ENCODE data around the gene MUC4. TPM values are rescaled to one million over a fixed set of nuclear protein-coding genes. Genes with fewer than 3 reads are reported as not detected.
A peak's percentile ranks its signal among the peaks of the same experiment; 100 is the strongest.

Gene MUC4
- total RNA-seq, 1 experiment from 2014 or later = not detected

DNA sequence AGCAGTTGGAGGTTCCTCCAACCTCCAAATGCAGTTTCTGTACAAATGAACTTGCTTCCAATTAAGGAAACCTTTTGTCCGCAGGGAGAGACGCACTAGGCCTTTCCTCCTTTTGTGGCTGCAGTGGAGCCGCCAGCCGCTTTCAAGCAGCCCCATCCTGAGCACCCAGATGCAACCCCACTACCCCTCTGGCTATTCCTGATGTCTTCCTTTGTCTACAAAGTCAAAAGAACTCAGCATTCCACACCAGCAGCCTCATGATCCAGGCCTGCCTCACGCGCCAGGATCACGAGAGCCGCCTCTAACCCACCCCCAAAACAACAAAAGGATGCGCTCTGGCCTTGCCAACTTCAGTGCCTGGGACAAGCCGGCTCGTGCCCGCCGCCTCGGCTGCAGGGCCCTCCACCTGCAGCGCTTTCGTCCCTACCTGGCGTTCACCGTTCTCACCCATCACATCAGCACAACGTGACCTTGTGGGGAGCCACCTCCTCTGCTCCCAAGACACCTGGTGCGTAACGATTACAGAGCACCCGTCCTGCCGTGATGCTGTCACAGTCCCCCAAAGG, 48.2 kb upstream of the MUC4 start:
- intact Hi-C loops (cut with micrococcal nuclease) = loop anchor here (1.0 kb wide), 2 partner anchors 34 to 55 kb away; no protein-coding TSS in a partner anchor
- no peaks in the 10 kb centered on the region for H3K9me3 ChIP-seq (ENCODE audit: low read length)
- CTCF ChIA-PET = interaction anchor here (0.6 to 2.1 kb wide), 10 partner anchors 9 to 589 kb away, joined by 3 to 32 read pairs (median 4); partner anchors contain the start of gene XXYLT1
- ATAC-seq (no peak), DNase-seq (no peak)
- H3K4me1 ChIP-seq (ENCODE audit: insufficient read depth, low read length) = peaks cover 14% of the 10 kb centered on the region
- H4K20me1 ChIP-seq (ENCODE audit: low read length) = no peaks in the 10 kb centered on the region
- no peaks in the 10 kb centered on the region for H3K36me3 ChIP-seq (ENCODE audit: low read depth, low read length)
- H2AFZ ChIP-seq (ENCODE audit: low read length) = peak overlapping the region; percentile 66
- peak overlapping the region; percentile 71 for H3K4me2 ChIP-seq (ENCODE audit: low read length)
- H3K4me3 ChIP-seq (ENCODE audit: low read length) = no peak overlapping the region; the same call in 1 of the 2 replicates
- no peaks in the 10 kb centered on the region for H3K9me2 ChIP-seq (replicated peaks; ENCODE audit: low read length)
- TF ChIP-seq EZH2 (IDR thresholded peaks at IDR 0.05; ENCODE audit: low read length, unreplicated experiment) (no peak), EZH2phosphoT487 (IDR thresholded peaks at IDR 0.05; ENCODE audit: borderline replicate concordance, low read length) (no peak)
- TF ChIP-seq, protein P1, sequence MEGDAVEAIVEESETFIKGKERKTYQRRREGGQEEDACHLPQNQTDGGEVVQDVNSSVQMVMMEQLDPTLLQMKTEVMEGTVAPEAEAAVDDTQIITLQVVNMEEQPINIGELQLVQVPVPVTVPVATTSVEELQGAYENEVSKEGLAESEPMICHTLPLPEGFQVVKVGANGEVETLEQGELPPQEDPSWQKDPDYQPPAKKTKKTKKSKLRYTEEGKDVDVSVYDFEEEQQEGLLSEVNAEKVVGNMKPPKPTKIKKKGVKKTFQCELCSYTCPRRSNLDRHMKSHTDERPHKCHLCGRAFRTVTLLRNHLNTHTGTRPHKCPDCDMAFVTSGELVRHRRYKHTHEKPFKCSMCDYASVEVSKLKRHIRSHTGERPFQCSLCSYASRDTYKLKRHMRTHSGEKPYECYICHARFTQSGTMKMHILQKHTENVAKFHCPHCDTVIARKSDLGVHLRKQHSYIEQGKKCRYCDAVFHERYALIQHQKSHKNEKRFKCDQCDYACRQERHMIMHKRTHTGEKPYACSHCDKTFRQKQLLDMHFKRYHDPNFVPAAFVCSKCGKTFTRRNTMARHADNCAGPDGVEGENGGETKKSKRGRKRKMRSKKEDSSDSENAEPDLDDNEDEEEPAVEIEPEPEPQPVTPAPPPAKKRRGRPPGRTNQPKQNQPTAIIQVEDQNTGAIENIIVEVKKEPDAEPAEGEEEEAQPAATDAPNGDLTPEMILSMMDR (conservative IDR thresholded peaks at IDR 0.05; ENCODE audit: low read depth, low read length) = no peak
- H3K79me2 ChIP-seq (ENCODE audit: low read length) = no peaks in the 10 kb centered on the region
- H3K9ac ChIP-seq (ENCODE audit: low read length) = no peak overlapping the region
- POLR2A ChIA-PET (ENCODE audit: unreplicated experiment) = interaction anchor here (0.6 to 0.9 kb wide), 2 partner anchors 34 to 84 kb away, joined by 3 to 4 read pairs; no protein-coding TSS in a partner anchor
- no peak overlapping the region for H3K27ac ChIP-seq (ENCODE audit: low read length)
- no peaks in the 10 kb centered on the region for H3F3A ChIP-seq (ENCODE audit: low read length, unreplicated experiment)
- no peaks in the 10 kb centered on the region for H3K27me3 ChIP-seq (ENCODE audit: low read length)
- no TSS peak for BruUV-seq (replicated peaks)

DNA sequence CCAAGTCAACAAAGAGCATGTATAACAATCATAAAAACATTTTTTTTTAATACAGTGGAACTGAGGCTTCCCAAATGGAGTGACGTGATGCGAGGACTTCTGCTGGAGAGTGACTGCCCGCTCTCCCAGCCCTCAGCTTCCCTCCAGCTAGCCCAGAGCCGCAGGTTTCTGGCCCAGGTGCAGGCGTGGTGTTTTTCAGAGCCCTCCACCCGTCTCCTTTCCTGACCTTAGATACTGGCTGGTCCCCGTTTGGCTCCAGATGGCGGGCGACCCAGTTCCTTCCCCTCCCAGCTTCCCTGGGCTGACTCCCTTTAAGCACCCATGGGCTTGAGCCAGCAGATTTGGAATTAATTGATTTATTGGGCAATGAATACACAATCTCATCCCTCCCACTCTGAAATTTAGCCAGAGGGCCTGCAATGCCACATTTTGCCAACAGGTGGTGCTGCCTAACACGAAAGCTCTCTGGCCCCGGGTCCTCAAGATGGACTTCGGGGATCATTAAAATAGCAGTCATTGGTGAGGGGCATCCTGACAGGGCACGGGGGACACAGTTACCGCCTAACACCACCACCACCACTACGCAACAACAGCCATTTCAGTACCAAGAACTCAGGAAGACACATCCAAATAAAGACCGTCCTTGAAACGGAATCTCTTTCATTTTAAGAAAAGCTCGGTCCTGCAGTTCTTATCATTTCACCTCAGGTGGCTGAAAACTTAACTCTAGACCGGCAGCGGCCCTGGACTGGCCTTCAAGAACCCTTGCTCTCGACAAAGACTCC, 47.5 kb upstream of the MUC4 start:
- ChIA-PET POLR2A (ENCODE audit: unreplicated experiment) (interaction anchor here (0.6 to 0.9 kb wide), 2 partner anchors 35 to 85 kb away, joined by 3 to 4 read pairs; no protein-coding TSS in a partner anchor), CTCF (interaction anchor here (0.6 to 1.2 kb wide), 9 partner anchors 9 to 588 kb away, joined by 3 to 32 read pairs (median 4); partner anchors contain the start of gene XXYLT1)
- Histone ChIP-seq H4K20me1 (ENCODE audit: low read length) (no peaks in the 10 kb centered on the region), H2AFZ (ENCODE audit: low read length) (peak overlapping the region; percentile 66), H3K27me3 (ENCODE audit: low read length) (no peaks in the 10 kb centered on the region), H3K4me3 (ENCODE audit: low read length) (no peak overlapping the region; the same call in 1 of the 2 replicates), H3K4me1 (ENCODE audit: insufficient read depth, low read length) (peaks cover 14% of the 10 kb centered on the region), H3K9ac (ENCODE audit: low read length) (no peak overlapping the region), H3K36me3 (ENCODE audit: low read depth, low read length) (no peaks in the 10 kb centered on the region), H3K9me3 (ENCODE audit: low read length) (no peaks in the 10 kb centered on the region), H3K4me2 (ENCODE audit: low read length) (peak overlapping the region; percentile 71), H3K79me2 (ENCODE audit: low read length) (no peaks in the 10 kb centered on the region), H3K27ac (ENCODE audit: low read length) (no peak overlapping the region), H3F3A (ENCODE audit: low read length, unreplicated experiment) (no peaks in the 10 kb centered on the region), H3K9me2 (replicated peaks; ENCODE audit: low read length) (no peaks in the 10 kb centered on the region)
- peak; percentile 25 for ATAC-seq
- peak; percentile 89 for DNase-seq
- intact Hi-C loops (cut with micrococcal nuclease) = loop anchor here (1.0 kb wide), 2 partner anchors 35 to 56 kb away; no protein-coding TSS in a partner anchor
- no peak for TF ChIP-seq EZH2phosphoT487 (IDR thresholded peaks at IDR 0.05; ENCODE audit: borderline replicate concordance, low read length)
- no peak for TF ChIP-seq EZH2 (IDR thresholded peaks at IDR 0.05; ENCODE audit: low read length, unreplicated experiment)
- TF ChIP-seq, protein P1 (conservative IDR thresholded peaks at IDR 0.05; ENCODE audit: low read depth, low read length) = peak; percentile 97
- BruUV-seq (replicated peaks) = no TSS peak
